ENCODE data around the gene PLEKHG5. TPM values are rescaled to one million over a fixed set of nuclear protein-coding genes. Genes with fewer than 3 reads are reported as not detected.

PLEKHG5 gene
- total and polyA plus RNA-seq, 4 donors, result 0.28 to 1.9 (median 1.1) TPM

DNA sequence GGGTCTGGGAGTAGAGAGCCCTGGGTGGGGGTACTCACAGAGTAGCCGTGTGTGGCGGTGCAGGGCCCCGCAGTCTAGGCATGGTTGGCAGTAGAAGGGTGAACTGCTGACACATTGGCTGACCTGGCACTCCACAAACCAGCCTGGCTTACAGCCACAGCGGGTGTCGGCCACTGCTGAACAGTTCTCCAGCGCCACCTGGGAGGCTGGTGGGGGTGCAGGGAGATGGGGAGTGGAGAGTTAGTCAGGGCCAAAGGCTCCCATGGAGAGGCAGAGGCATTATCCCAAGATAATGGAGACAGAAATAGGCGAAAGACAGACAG is 27.0 kb downstream of the PLEKHG5 start:
- H3K27me3 ChIP-seq (ENCODE audit: control insufficient read depth in 4 of 4, insufficient read depth in 4 of 4, low read length in 3 of 4), result no peaks in the 10 kb centered on the region
- no peak for DNase-seq (ENCODE audit: low spot score)
- H3K9me3 ChIP-seq (ENCODE audit: control insufficient read depth in 4 of 4, low read length in 3 of 4), result no peaks in the 10 kb centered on the region
- H3K9ac ChIP-seq (ENCODE audit: low read depth in 1 of 2, low read length in 2 of 2), result peak overlapping the region in 1 of 2 donors; percentile 14
- TF ChIP-seq YY1 (IDR thresholded peaks at IDR 0.05) (no peak), ATF3 (IDR thresholded peaks at IDR 0.05) (no peak), FOXA2 (IDR thresholded peaks at IDR 0.05) (no peak), SP1 (IDR thresholded peaks at IDR 0.05) (peak; percentile 29), RAD21 (IDR thresholded peaks at IDR 0.05) (peak; percentile 82 to 83), TAF1 (conservative IDR thresholded peaks at IDR 0.05) (no peak), NR2F2 (IDR thresholded peaks at IDR 0.05) (no peak), CTCF (IDR thresholded peaks at IDR 0.05; ENCODE audit: low read depth, low read length, missing input control) (peak; percentile 58), JUND (IDR thresholded peaks at IDR 0.05) (no peak), FOXA1 (IDR thresholded peaks at IDR 0.05) (no peak), HNF4A (conservative IDR thresholded peaks at IDR 0.05) (peak in 1 of 2 donors; percentile 20), GABPA (IDR thresholded peaks at IDR 0.05 in 1 of 2, conservative IDR thresholded peaks at IDR 0.05 in 1 of 2) (no peak), HNF4G (IDR thresholded peaks at IDR 0.05) (no peak), EGR1 (IDR thresholded peaks at IDR 0.05; ENCODE audit: low read depth in 2 of 2) (no peak), RXRA (IDR thresholded peaks at IDR 0.05) (peak; percentile 63 to 65)
- TF ChIP-seq, protein P1, sequence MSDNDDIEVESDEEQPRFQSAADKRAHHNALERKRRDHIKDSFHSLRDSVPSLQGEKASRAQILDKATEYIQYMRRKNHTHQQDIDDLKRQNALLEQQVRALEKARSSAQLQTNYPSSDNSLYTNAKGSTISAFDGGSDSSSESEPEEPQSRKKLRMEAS (IDR thresholded peaks at IDR 0.05), result no peak
- TF ChIP-seq, protein P2, sequence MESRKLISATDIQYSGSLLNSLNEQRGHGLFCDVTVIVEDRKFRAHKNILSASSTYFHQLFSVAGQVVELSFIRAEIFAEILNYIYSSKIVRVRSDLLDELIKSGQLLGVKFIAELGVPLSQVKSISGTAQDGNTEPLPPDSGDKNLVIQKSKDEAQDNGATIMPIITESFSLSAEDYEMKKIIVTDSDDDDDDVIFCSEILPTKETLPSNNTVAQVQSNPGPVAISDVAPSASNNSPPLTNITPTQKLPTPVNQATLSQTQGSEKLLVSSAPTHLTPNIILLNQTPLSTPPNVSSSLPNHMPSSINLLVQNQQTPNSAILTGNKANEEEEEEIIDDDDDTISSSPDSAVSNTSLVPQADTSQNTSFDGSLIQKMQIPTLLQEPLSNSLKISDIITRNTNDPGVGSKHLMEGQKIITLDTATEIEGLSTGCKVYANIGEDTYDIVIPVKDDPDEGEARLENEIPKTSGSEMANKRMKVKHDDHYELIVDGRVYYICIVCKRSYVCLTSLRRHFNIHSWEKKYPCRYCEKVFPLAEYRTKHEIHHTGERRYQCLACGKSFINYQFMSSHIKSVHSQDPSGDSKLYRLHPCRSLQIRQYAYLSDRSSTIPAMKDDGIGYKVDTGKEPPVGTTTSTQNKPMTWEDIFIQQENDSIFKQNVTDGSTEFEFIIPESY (IDR thresholded peaks at IDR 0.05), result no peak
- TF ChIP-seq, protein P3, sequence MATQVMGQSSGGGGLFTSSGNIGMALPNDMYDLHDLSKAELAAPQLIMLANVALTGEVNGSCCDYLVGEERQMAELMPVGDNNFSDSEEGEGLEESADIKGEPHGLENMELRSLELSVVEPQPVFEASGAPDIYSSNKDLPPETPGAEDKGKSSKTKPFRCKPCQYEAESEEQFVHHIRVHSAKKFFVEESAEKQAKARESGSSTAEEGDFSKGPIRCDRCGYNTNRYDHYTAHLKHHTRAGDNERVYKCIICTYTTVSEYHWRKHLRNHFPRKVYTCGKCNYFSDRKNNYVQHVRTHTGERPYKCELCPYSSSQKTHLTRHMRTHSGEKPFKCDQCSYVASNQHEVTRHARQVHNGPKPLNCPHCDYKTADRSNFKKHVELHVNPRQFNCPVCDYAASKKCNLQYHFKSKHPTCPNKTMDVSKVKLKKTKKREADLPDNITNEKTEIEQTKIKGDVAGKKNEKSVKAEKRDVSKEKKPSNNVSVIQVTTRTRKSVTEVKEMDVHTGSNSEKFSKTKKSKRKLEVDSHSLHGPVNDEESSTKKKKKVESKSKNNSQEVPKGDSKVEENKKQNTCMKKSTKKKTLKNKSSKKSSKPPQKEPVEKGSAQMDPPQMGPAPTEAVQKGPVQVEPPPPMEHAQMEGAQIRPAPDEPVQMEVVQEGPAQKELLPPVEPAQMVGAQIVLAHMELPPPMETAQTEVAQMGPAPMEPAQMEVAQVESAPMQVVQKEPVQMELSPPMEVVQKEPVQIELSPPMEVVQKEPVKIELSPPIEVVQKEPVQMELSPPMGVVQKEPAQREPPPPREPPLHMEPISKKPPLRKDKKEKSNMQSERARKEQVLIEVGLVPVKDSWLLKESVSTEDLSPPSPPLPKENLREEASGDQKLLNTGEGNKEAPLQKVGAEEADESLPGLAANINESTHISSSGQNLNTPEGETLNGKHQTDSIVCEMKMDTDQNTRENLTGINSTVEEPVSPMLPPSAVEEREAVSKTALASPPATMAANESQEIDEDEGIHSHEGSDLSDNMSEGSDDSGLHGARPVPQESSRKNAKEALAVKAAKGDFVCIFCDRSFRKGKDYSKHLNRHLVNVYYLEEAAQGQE (IDR thresholded peaks at IDR 0.05), result no peak
- peaks cover 0 to 3% (median 1%) of the 10 kb centered on the region in 4 donors for H3K36me3 ChIP-seq (ENCODE audit: control insufficient read depth in 4 of 4, insufficient read depth in 3 of 4, low read depth in 1 of 4, low read length in 3 of 4)
- H3K4me1 ChIP-seq (ENCODE audit: control insufficient read depth in 4 of 4, insufficient read depth in 4 of 4, low read length in 3 of 4), result peaks cover 0 to 20% (median 8%) of the 10 kb centered on the region in 4 donors
- WGBS, result 32% methylated on average over 7 of the region's 7 CpGs
- no peak overlapping the region for H3K4me3 ChIP-seq (ENCODE audit: low read depth in 1 of 3, low read length in 3 of 3)
- H3K27ac ChIP-seq (ENCODE audit: low read depth in 1 of 2, low read length in 2 of 2), result peak overlapping the region in 1 of 2 donors; percentile 48
